Gastroesophageal sphincter (tissue), 3 donors: ENCODE results near the gene NOTCH4.

Experiments used
- EP300 ChIP-seq: sonication (generic); formaldehyde crosslinking; IDR thresholded peaks from one replicate; pipeline ENCODE4 v1.6.1; 2017; ENCODE audit warnings: antibody characterized with exemption, mild to moderate bottlenecking
- POLR2A ChIP-seq, 2 donors: fragments of 450-650 bp; IDR thresholded peaks; one replicate each; pipeline ENCODE4 v1.6.1; 2017; ENCODE audit warnings: antibody characterized with exemption in 2 of 2, mild to moderate bottlenecking in 2 of 2, moderate library complexity in 1 of 2
- TF ChIP-seq, protein P1 (sequence below), 4 experiments: fragments of 200-600 bp in 2 of 4; fragments of 450-650 bp in 2 of 4; sonication (generic) in 1 of 4; IDR thresholded peaks; one replicate each; pipeline ENCODE4 v1.5.1; 2017 to 2019; ENCODE audit warnings: antibody characterized with exemption in 4 of 4, mild to moderate bottlenecking in 2 of 4, moderate library complexity in 2 of 4

DNA sequence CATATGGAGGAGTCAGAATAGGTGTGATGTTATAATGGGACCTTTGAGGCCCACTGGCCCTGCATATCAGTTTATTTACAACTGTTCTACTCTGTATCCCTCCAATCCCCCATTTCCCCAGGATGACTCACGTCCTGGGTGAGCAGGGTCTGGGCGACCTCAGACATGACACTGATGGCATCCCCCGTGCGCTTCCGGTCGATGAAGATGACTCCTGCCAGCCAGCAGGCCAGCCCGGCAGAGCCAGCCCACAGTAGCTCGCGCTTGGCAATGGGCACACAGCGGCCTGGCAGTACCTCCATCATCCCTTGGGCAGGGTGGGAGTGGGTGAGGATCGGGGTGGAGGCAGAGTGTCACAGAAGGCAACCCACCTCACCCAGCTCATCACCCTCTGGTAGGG, 53.6 kb downstream of the NOTCH4 start:
- TF ChIP-seq EP300 (no peak), POLR2A (IDR thresholded peaks at IDR 0.05) (no peak)
- TF ChIP-seq, protein P1, sequence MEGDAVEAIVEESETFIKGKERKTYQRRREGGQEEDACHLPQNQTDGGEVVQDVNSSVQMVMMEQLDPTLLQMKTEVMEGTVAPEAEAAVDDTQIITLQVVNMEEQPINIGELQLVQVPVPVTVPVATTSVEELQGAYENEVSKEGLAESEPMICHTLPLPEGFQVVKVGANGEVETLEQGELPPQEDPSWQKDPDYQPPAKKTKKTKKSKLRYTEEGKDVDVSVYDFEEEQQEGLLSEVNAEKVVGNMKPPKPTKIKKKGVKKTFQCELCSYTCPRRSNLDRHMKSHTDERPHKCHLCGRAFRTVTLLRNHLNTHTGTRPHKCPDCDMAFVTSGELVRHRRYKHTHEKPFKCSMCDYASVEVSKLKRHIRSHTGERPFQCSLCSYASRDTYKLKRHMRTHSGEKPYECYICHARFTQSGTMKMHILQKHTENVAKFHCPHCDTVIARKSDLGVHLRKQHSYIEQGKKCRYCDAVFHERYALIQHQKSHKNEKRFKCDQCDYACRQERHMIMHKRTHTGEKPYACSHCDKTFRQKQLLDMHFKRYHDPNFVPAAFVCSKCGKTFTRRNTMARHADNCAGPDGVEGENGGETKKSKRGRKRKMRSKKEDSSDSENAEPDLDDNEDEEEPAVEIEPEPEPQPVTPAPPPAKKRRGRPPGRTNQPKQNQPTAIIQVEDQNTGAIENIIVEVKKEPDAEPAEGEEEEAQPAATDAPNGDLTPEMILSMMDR (IDR thresholded peaks at IDR 0.05): no peak
